ENCODE measurements around the gene ITPKB.

ITPKB gene

DNA sequence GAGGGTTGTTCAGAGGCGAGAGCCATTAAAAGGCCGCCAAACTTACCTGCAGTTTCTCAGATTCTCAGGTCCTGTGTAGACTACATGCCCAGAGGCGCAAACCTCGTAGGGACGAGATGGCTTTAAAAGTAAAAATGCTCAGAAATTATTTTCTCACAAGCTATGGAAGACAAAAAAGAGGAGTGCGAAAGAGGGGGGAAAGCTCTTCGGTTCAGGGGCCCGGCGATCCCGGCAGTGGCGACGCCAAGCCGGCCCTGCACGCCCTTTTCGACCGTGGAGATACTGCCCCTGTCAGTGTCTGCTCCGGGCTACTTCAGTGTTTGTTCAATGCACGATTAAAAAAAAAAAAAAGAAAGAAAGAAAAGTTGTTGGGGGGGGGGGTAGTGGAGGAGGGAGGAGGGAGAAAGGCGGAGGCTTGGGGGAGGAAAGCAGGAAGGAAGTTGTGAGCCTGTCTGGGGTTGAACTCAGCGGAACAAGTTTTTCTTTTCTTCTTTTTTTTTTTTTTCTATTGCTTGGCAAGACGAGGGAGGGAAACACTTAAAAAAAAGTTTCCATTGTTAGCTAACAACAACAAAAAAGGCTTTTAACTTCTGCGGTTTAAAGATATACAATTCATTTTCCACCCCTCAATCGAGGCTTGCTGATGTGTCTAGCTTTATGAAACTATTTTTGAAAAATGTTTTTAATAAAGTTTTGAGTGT lies at the start of gene ITPKB:
TSS of gene ITPKB (minus strand) at position 288 of the 701 bp plus-strand sequence. CDS start 1,824 bp downstream, outside the sequence.
- Mint-ChIP-seq H3K4me1 (ENCODE audit: low read depth) (peaks cover 24% of the 10 kb centered on the region), H3K4me3 (peak within 1 kb of the TSS; percentile 88), H3K27me3 (ENCODE audit: low read depth) (no peaks in the 10 kb centered on the region), H3K36me3 (ENCODE audit: low read depth) (peaks cover 21% of the 10 kb centered on the region), H3K9me3 (peaks cover 10% of the 10 kb centered on the region), H3K27ac (peak within 1 kb of the TSS; percentile 88)

DNA sequence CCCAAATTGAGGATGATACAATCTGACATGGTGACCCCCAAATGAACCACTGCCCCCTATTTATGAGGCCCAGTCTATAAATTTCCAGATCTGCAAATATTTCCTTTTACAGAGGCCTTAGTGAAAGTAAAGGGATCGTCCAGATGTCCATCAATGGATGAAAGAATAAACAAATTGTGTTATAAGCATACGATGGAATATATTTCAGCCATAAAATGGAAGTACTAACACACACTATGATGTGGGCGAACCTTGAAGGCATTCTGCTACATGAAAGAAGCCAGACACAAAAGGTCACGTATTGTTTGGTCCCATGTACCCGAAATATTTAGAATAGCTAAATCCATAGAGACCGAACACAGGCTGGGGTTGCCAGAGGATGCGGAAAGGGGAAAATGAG lies 48.6 kb upstream of the ITPKB start:
- peaks cover 4% of the 10 kb centered on the region for H3K4me1 Mint-ChIP-seq (ENCODE audit: low read depth)
- no peak overlapping the region for H3K27ac Mint-ChIP-seq
- no peaks in the 10 kb centered on the region for H3K9me3 Mint-ChIP-seq
- no peaks in the 10 kb centered on the region for H3K36me3 Mint-ChIP-seq (ENCODE audit: low read depth)
- peaks cover 22% of the 10 kb centered on the region for H3K27me3 Mint-ChIP-seq (ENCODE audit: low read depth)
- no peak overlapping the region for H3K4me3 Mint-ChIP-seq

GRCh38 chr1:226787071-226787470 lies 48.0 kb upstream of the ITPKB start:
- Mint-ChIP-seq H3K9me3 (no peaks in the 10 kb centered on the region), H3K4me1 (ENCODE audit: low read depth) (peaks cover 4% of the 10 kb centered on the region)

GRCh38 chr1:226786550-226786949 lies 47.5 kb upstream of the ITPKB start:
- peaks cover 4% of the 10 kb centered on the region for H3K4me1 Mint-ChIP-seq (ENCODE audit: low read depth)
- peaks cover 18% of the 10 kb centered on the region for H3K27me3 Mint-ChIP-seq (ENCODE audit: low read depth)
- no peak overlapping the region for H3K4me3 Mint-ChIP-seq
- H3K9me3 Mint-ChIP-seq: no peaks in the 10 kb centered on the region
- H3K36me3 Mint-ChIP-seq (ENCODE audit: low read depth): no peaks in the 10 kb centered on the region
- no peak overlapping the region for H3K27ac Mint-ChIP-seq

More at GRCh38 chr1:226787071-226787470, 48.0 kb upstream of the ITPKB start:
- Mint-ChIP-seq H3K4me3 (no peak overlapping the region), H3K27me3 (ENCODE audit: low read depth) (peaks cover 18% of the 10 kb centered on the region), H3K27ac (no peak overlapping the region), H3K36me3 (ENCODE audit: low read depth) (no peaks in the 10 kb centered on the region)

- Mint-ChIP-seq H3K27me3 (ENCODE audit: low read depth) (peaks cover 18% of the 10 kb centered on the region), H3K4me3 (no peak overlapping the region), H3K27ac (no peak overlapping the region), H3K4me1 (ENCODE audit: low read depth) (peaks cover 4% of the 10 kb centered on the region), H3K9me3 (no peaks in the 10 kb centered on the region), H3K36me3 (ENCODE audit: low read depth) (no peaks in the 10 kb centered on the region)
Observed at GRCh38 chr1:226785805-226786204, 46.7 kb upstream of the ITPKB start.

- H3K4me3 Mint-ChIP-seq: no peak overlapping the region
- H3K9me3 Mint-ChIP-seq: no peaks in the 10 kb centered on the region
- H3K27ac Mint-ChIP-seq: no peak overlapping the region
- peaks cover 7% of the 10 kb centered on the region for H3K4me1 Mint-ChIP-seq (ENCODE audit: low read depth)
- no peaks in the 10 kb centered on the region for H3K36me3 Mint-ChIP-seq (ENCODE audit: low read depth)
- H3K27me3 Mint-ChIP-seq (ENCODE audit: low read depth): peaks cover 15% of the 10 kb centered on the region
Observed at GRCh38 chr1:226784081-226785049, 45.3 kb upstream of the ITPKB start.

DNA sequence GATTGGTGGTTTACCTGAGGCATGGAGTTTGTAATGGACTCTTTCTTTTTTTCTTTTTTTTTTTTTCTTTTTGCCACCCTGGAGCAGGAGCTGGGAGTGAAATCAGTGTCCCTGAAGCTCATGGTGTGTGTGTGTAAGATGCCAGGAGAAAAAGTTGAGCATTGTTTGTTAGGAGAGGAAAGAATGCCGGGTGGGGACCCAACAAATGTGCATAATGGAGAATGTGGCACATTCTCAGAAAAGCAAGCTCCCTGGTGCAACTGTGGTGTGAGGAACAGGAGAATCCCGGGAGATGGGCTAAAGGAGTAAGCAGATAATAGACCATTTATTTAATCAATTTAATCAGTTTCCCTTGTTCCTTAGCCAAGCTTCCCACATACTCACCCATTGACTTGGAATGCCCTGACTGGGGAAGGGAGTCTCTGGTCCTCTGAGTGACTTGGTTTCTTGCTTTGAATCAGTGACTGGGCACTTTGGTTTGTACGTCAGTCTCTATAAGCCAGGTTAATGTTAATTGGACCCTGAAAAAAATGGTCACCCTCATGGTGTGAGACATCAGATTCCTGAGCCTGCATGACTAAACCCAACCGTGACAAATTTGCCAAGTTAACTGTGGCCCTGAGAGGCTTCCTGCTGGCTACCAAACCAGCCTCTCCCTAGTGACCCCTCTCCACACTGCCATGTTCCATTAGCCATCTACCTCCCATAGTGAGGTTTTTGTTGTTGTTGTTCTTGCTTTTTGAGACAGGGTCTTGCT lies 43.9 kb upstream of the ITPKB start:
- no peaks in the 10 kb centered on the region for H3K9me3 Mint-ChIP-seq
- no peaks in the 10 kb centered on the region for H3K36me3 Mint-ChIP-seq (ENCODE audit: low read depth)
- H3K27ac Mint-ChIP-seq: no peak overlapping the region
- peaks cover 15% of the 10 kb centered on the region for H3K27me3 Mint-ChIP-seq (ENCODE audit: low read depth)
- H3K4me3 Mint-ChIP-seq: no peak overlapping the region
- H3K4me1 Mint-ChIP-seq (ENCODE audit: low read depth): peaks cover 3% of the 10 kb centered on the region

DNA sequence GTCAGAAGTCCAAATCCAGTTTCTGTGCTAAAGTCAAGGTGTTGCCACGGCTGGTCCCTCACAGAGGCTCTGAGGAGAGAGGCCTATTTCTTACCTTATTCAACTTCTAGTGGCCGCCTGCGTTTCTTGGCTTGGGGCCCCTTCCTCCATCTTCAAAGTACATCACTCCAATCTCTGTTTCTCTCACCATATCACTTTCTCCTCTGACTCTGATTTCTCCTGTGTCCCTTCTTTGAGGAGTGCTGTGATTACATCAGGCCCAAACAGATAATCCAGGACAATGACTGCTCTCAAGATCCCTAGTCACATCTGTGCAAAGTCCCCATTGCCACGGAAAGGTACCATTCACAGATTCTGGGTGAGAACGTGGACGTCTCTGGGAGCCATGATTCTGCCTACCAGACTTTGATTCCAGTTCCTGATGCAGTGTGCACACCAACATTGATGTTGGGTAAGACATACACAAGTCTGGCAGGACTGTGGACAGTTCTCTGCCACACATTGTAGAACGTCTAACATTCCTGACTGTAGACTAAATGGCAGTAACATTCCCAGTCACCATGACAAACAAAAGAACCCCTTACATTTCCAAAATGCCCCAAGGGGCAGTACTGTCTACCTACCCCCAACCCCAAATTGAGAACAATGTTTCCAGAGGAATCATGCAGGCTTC lies 43.0 kb upstream of the ITPKB start:
- H3K4me3 Mint-ChIP-seq: no peak overlapping the region
- no peak overlapping the region for H3K27ac Mint-ChIP-seq
- peaks cover 8% of the 10 kb centered on the region for H3K27me3 Mint-ChIP-seq (ENCODE audit: low read depth)
- H3K36me3 Mint-ChIP-seq (ENCODE audit: low read depth): no peaks in the 10 kb centered on the region
- peaks cover 3% of the 10 kb centered on the region for H3K4me1 Mint-ChIP-seq (ENCODE audit: low read depth)
- no peaks in the 10 kb centered on the region for H3K9me3 Mint-ChIP-seq

- H3K4me3 Mint-ChIP-seq: no peak overlapping the region
- no peak overlapping the region for H3K27ac Mint-ChIP-seq
- no peaks in the 10 kb centered on the region for H3K9me3 Mint-ChIP-seq
- peaks cover 8% of the 10 kb centered on the region for H3K27me3 Mint-ChIP-seq (ENCODE audit: low read depth)
- H3K36me3 Mint-ChIP-seq (ENCODE audit: low read depth): no peaks in the 10 kb centered on the region
- peaks cover 3% of the 10 kb centered on the region for H3K4me1 Mint-ChIP-seq (ENCODE audit: low read depth)
Observed at GRCh38 chr1:226779561-226779960, 40.5 kb upstream of the ITPKB start.

GRCh38 chr1:226778657-226779058 lies 39.6 kb upstream of the ITPKB start:
- H3K27me3 Mint-ChIP-seq (ENCODE audit: low read depth): peaks cover 8% of the 10 kb centered on the region
- H3K9me3 Mint-ChIP-seq: no peaks in the 10 kb centered on the region
- H3K4me3 Mint-ChIP-seq: no peak overlapping the region
- H3K36me3 Mint-ChIP-seq (ENCODE audit: low read depth): no peaks in the 10 kb centered on the region
- peaks cover 3% of the 10 kb centered on the region for H3K4me1 Mint-ChIP-seq (ENCODE audit: low read depth)
- H3K27ac Mint-ChIP-seq: no peak overlapping the region

DNA sequence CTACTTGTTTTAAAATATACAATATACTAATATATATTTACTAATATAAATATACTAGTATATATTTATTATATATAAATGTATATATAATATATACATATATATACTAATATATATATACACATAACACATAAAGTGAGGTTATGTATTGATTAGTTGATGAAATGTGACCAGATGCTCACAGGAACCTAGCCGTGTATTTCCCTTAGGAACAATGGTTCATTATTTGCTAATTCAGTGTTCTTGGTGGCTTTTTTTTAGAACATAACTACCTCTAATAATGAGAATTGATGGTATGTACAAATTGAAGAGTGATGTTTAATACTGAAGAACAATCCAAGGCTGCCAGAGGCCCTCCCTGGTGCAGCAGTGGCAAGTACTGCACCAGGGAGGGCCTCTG lies 37.9 kb upstream of the ITPKB start:
- Mint-ChIP-seq H3K27ac (no peak overlapping the region), H3K4me3 (no peak overlapping the region), H3K36me3 (ENCODE audit: low read depth) (no peaks in the 10 kb centered on the region), H3K9me3 (no peaks in the 10 kb centered on the region), H3K27me3 (ENCODE audit: low read depth) (peaks cover 8% of the 10 kb centered on the region), H3K4me1 (ENCODE audit: low read depth) (peaks cover 3% of the 10 kb centered on the region)

DNA sequence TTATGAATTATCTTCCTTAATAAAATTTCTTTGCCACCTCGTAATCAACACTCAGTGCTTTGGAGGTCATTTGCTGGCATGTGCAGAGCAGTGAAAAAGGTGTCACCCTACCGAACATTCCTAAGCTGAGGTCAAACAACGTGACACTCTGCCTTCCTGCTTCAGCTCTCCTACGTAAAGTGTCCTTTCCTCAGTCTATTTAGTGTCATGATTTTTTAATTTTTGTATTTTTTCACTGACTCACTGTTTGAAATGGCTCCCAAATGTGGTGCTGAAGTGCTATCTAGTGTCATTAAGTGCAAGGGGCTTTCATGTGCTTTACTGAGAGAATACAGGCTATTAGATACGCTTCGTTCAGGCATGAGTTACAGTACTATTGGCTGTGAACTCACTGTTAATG lies 37.0 kb upstream of the ITPKB start:
- Mint-ChIP-seq H3K4me3 (no peak overlapping the region), H3K9me3 (no peaks in the 10 kb centered on the region), H3K27me3 (ENCODE audit: low read depth) (peaks cover 8% of the 10 kb centered on the region), H3K36me3 (ENCODE audit: low read depth) (no peaks in the 10 kb centered on the region), H3K27ac (no peak overlapping the region), H3K4me1 (ENCODE audit: low read depth) (peaks cover 3% of the 10 kb centered on the region)

DNA sequence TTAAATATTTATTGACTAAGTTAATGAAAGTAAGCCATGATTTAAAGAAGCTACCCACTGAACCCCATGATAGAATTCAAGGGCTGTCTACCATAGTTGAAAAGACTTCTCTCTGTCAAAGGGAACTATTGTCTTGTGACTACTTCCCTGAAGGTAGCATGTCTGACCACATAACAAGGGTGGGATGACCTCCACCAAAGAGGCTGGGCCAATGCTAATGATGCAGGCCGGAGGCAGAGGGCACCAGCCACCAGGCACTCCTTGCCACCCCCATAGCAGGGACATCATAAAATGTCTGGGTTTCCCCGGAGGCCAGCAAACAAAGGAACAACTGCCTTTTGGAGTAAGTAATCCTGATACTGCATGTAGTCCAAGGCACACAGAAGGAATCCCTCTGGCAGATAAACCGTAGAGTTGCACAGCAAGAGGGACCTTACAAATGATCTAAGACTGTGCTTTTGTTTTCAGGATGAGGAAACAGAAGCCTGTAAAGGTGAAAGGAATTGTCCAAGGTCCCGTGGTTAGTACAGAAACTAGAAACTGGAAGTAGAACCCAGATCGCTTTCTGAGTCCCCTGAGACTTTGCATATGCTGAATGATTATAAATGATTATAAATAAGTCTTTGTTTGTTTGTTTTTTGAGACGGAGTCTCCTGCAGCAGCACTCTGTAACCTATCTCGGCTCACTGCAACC lies 33.5 kb upstream of the ITPKB start:
- Mint-ChIP-seq H3K9me3 (no peaks in the 10 kb centered on the region), H3K4me1 (ENCODE audit: low read depth) (no peaks in the 10 kb centered on the region), H3K36me3 (ENCODE audit: low read depth) (no peaks in the 10 kb centered on the region), H3K27ac (no peak overlapping the region), H3K27me3 (ENCODE audit: low read depth) (peaks cover 7% of the 10 kb centered on the region), H3K4me3 (no peak overlapping the region)

Data from T-helper 1 cell treated with Interleukin-12 subunit alpha and Interleukin-12 subunit beta and Interleukin-4 antibody, amounts not matched to agents 30 μg/mL and 1 μg/mL, for 36 hours (primary cell).